Measurements from ENCODE around the gene EP400.

EP400 gene

GRCh38 chr12:132129007-132129406, 179.3 kb downstream of the EP400 start:
- no peak for DNase-seq

GRCh38 chr12:132130690-132131089, 180.9 kb downstream of the EP400 start:
- DNase-seq, result no peak

All from activated CD4-positive, alpha-beta T cell treated with anti-CD3 and anti-CD28 coated beads, Interleukin-2, amount 50 U/mL, for 48 hours (primary cell).